ENCODE results near the gene KAZALD1. TPM values are rescaled to one million over a fixed set of nuclear protein-coding genes. Genes with fewer than 3 reads are reported as not detected.

The KAZALD1 gene
- total RNA-seq, 1 experiment from 2014 or later, result 16.0 TPM

- RAD21 ChIA-PET (ENCODE audit: low non-redundant PET in 1 of 2, low total read pairs in 2 of 2, uncharacterized antibody in 2 of 2, unreplicated experiment in 2 of 2), result interaction anchor here in 1 of 2 experiments (1.4 to 2.2 kb wide), 2 partner anchors 12 to 80 kb away, joined by 7 to 9 read pairs; no protein-coding TSS in a partner anchor
- H3K4me3 ChIP-seq (replicated peaks in 1 of 2; ENCODE audit: low read depth in 1 of 2, low read length in 2 of 2), result peak overlapping the region; percentile 80 to 84
- DNase-seq (ENCODE audit: low read depth, low spot score) (no peak), ATAC-seq (peak; percentile 23)
- H3K36me3 ChIP-seq (ENCODE audit: control insufficient read depth in 1 of 2, insufficient read depth in 2 of 2, low read length in 2 of 2), result peaks cover 0 to 3% of the 10 kb centered on the region in 2 experiments; a peak in 1 of 4 replicates
- H3K9me3 ChIP-seq (ENCODE audit: control insufficient read depth in 1 of 2, insufficient read depth in 1 of 2, low read depth in 1 of 2, low read length in 2 of 2), result no peaks in the 10 kb centered on the region
- H3K27ac ChIP-seq (ENCODE audit: low read depth, low read length), result peak overlapping the region; percentile 99
- peaks cover 31% of the 10 kb centered on the region for H3K79me2 ChIP-seq (ENCODE audit: insufficient read depth, low read length)
- H2AFZ ChIP-seq (ENCODE audit: low read depth, low read length, poor library complexity, severe bottlenecking), result no peak overlapping the region
- no TSS peak for BruUV-seq (replicated peaks)
- CTCF ChIA-PET, result interaction anchor here (0.6 to 6.8 kb wide), 14 partner anchors 7 to 99 kb away, joined by 3 to 109 read pairs (median 5); no protein-coding TSS in a partner anchor
- POLR2A ChIA-PET, result interaction anchor here (2.2 to 2.4 kb wide), 2 partner anchors 21 to 79 kb away, joined by 6 to 20 read pairs; no protein-coding TSS in a partner anchor
- no peaks in the 10 kb centered on the region for H4K20me1 ChIP-seq (ENCODE audit: insufficient read depth)
- no peaks in the 10 kb centered on the region for H3K9me2 ChIP-seq (ENCODE audit: insufficient read depth)
- intact Hi-C loops (cut with micrococcal nuclease), result loop anchor here (5.0 to 10.0 kb wide), 2 partner anchors 512 to 1580 kb away; partner anchors contain the start of gene TRIM8
- no peaks in the 10 kb centered on the region for H3K27me3 ChIP-seq (ENCODE audit: insufficient read depth, low read length)
- H3K4me1 ChIP-seq (ENCODE audit: control insufficient read depth in 1 of 2, insufficient read depth in 2 of 2, low read length in 2 of 2), result peaks cover 49 to 71% of the 10 kb centered on the region in 2 experiments
- H3K4me2 ChIP-seq (ENCODE audit: low read length), result peak overlapping the region; percentile 81
- peak overlapping the region; percentile 91 for H3K9ac ChIP-seq (ENCODE audit: low read length)
- TF ChIP-seq EGR1 (IDR thresholded peaks at IDR 0.05; ENCODE audit: low read depth) (no peak), MAX (IDR thresholded peaks at IDR 0.05) (no peak), POLR2AphosphoS5 (IDR thresholded peaks at IDR 0.05; ENCODE audit: low read depth, low read length) (peak; percentile 65; the same call in 1 of the 2 replicates), CTCF (IDR thresholded peaks at IDR 0.05 in 2 of 3, conservative IDR thresholded peaks at IDR 0.05 in 1 of 3; ENCODE audit: borderline replicate concordance in 1 of 3, insufficient read depth in 1 of 3, low read depth in 2 of 3, low read length in 2 of 3) (peak in 2 of 3 experiments; percentile 76 to 87; a peak in 4 of 6 replicates), JUND (IDR thresholded peaks at IDR 0.05) (no peak), SRF (IDR thresholded peaks at IDR 0.05; ENCODE audit: low read depth) (no peak), ZFX (IDR thresholded peaks at IDR 0.05) (peak; percentile 94), ZBTB33 (IDR thresholded peaks at IDR 0.05; ENCODE audit: extremely low read depth, insufficient replicate concordance, low read length) (peak; percentile 44), CEBPB (IDR thresholded peaks at IDR 0.05; ENCODE audit: low read depth) (no peak), FOSL1 (IDR thresholded peaks at IDR 0.05; ENCODE audit: low read depth) (no peak), ATF3 (IDR thresholded peaks at IDR 0.05) (no peak), ZNF274 (IDR thresholded peaks at IDR 0.05; ENCODE audit: low read depth, low read length) (no peak), POLR2A (IDR thresholded peaks at IDR 0.05; ENCODE audit: borderline replicate concordance, extremely low read depth, insufficient read depth, insufficient read length) (peak; percentile 74), SIN3A (IDR thresholded peaks at IDR 0.05; ENCODE audit: low read depth) (no peak), TCF7L2 (IDR thresholded peaks at IDR 0.05; ENCODE audit: borderline replicate concordance, extremely low read depth, insufficient read depth, insufficient read length) (peak; percentile 87), EZH2 (IDR thresholded peaks at IDR 0.05) (no peak), REST (IDR thresholded peaks at IDR 0.05; ENCODE audit: low read depth) (no peak)
Observed at GRCh38 chr10:101062232-101063049, 652 bp downstream of the KAZALD1 start.

Data from HCT116 (cell line).